GM12873 (cell line): Measurements from ENCODE around the gene MTHFD1.

Experiments
- CTCF ChIP-seq: IDR thresholded peaks from 2 replicates; pipeline ENCODE4 v1.5.1; 2012; ENCODE audit warnings: low read depth, mild to moderate bottlenecking, moderate library complexity, low read length, control low read depth; ENCODE audit not compliant: insufficient read depth; ENCODE audit errors: missing control alignments

MTHFD1 gene

DNA sequence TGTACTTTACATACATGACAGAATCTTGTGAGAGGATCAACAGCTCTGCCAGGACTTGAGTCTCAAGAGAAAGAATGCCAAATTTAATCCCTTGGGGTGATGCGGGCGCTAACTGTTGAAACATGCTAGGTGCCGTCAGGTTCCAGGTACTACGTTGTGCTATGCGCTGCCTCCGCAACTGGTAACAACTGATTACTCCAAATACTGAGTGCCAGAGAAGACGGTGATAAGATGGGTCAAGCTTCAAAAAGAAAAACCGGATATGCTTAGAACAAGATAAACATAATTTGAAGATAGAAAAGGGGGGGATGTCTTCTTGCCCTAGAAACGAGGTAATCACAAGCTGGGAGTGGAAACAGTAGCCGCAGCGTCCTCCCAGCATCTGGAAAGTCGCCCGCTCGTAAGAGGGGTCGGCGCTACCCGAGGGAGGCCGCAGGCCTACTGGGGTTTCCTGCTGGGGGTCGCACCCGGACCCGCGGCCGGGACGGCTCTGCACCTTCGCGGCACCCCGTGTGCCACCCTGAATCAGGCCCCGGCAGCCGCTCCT lies 114.8 kb downstream of the MTHFD1 start:
- TF ChIP-seq CTCF = no peak

GRCh38 chr14:64503434-64504309 lies 115.5 kb downstream of the MTHFD1 start, which contains the start of gene ZBTB25:
Gene ZBTB25 (minus strand): TSS chr14:64503838. CDS start chr14:64490533, 13,305 bp downstream.
- no peak for TF ChIP-seq CTCF

- no peak for TF ChIP-seq CTCF
These were observed 116.2 kb downstream of the MTHFD1 start, which contains the start of gene ZBTB1 for GRCh38 chr14:64504310-64504896. Gene ZBTB1 (plus strand): TSS chr14:64504770. CDS start chr14:64521505, 16,735 bp downstream.

- TF ChIP-seq CTCF = no peak
These were observed 117.0 kb downstream of the MTHFD1 start for GRCh38 chr14:64504897-64505794.

DNA sequence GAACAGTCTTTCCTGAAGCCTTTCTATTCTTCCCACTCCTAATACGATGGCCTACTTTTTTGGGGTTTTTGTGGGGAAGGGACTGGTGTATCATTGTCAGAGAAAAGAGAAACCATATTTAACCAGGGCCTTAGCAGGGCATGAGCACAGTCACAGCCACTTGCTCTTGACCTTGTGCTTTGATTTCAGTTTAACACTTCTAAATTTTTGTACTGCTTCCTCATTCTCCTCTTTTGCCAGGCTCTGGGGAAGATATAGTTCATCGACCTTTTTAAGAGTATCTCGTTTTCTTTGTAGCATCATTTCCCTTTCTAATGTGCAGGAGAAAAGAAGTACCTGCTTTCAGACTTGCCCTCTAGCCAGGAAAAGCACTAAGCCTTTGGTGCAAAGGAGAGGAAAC lies 118.6 kb downstream of the MTHFD1 start:
- TF ChIP-seq CTCF = no peak

DNA sequence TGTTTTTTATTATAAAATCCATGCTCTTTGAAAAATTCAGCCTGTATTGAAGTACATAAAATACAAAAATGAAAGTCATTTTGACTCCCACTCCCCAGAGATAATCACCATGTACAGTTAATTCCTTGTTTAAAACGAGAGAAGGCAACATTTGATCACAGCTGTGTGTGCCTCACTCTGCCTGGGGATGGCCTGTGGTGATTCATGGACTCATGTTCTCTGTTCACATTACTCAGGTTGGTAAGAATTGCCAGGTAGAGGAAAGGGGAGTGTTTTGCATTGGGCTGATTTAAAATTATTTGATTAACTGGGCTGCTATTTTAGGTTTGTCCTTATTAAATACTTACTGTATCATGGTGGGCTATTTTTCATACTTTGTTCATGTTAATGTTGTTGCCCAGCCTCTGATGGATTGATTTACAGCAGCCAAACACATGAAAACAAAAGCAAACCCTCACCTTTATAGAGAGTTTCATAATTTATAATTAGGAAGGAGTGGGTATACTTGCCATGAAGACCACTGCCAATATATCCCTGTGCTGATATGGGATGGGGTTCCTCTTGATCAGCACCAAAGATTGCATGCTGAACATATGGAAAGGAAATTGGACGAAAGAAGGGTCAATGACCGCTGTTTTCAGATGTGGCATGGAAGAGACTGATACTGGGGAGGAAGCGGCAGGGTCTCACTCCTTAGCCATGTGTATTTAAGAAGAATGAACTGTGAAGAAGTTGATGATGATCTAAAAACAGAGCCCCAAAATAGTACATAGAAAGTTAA lies 119.4 kb downstream of the MTHFD1 start:
- no peak for TF ChIP-seq CTCF
